SW480 (cell line): ENCODE results near the gene SYNGR2.
"Not testable (repeated sequence)": the region's sequence is repeated elsewhere in the genome, so short reads cannot be mapped to it uniquely, and the experiment has no call there.

Source experiments
- DNase-seq: peaks from one replicate; pipeline ENCODE4 v3.0.0-alpha.2; 2016; ENCODE audit warnings: low spot score

The SYNGR2 gene

GRCh38 chr17:78171591-78172248 lies 3.3 kb downstream of the SYNGR2 start:
- DNase-seq, result not testable (repeated sequence)

DNA sequence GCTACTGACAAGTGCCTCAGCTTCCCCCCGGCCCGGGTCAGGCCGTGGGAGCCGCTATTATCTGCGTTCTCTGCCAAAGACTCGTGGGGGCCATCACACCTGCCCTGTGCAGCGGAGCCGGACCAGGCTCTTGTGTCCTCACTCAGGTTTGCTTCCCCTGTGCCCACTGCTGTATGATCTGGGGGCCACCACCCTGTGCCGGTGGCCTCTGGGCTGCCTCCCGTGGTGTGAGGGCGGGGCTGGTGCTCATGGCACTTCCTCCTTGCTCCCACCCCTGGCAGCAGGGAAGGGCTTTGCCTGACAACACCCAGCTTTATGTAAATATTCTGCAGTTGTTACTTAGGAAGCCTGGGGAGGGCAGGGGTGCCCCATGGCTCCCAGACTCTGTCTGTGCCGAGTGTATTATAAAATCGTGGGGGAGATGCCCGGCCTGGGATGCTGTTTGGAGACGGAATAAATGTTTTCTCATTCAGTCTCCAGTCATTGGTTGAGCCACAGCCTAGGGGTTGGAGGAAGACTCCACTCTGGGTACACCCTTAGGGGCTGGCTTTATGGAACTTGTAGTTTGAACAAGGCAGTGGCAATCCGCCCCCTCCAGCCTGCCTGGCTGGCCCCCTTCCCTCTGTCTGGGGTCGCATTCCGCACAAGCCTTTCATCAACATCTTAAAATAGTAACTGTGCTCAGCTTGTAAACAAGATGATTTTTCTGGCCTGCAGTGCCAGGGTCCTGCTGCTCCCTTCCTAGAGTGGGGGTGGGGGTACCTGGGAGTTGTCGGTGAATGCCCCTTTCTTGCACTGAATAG lies 4.1 kb downstream of the SYNGR2 start:
- DNase-seq, result no peak

- DNase-seq, result no peak
These were observed 4.8 kb downstream of the SYNGR2 start for GRCh38 chr17:78173097-78173715.

- peak; percentile 80 for DNase-seq
These were observed 6.0 kb downstream of the SYNGR2 start for GRCh38 chr17:78174346-78174869.

DNA sequence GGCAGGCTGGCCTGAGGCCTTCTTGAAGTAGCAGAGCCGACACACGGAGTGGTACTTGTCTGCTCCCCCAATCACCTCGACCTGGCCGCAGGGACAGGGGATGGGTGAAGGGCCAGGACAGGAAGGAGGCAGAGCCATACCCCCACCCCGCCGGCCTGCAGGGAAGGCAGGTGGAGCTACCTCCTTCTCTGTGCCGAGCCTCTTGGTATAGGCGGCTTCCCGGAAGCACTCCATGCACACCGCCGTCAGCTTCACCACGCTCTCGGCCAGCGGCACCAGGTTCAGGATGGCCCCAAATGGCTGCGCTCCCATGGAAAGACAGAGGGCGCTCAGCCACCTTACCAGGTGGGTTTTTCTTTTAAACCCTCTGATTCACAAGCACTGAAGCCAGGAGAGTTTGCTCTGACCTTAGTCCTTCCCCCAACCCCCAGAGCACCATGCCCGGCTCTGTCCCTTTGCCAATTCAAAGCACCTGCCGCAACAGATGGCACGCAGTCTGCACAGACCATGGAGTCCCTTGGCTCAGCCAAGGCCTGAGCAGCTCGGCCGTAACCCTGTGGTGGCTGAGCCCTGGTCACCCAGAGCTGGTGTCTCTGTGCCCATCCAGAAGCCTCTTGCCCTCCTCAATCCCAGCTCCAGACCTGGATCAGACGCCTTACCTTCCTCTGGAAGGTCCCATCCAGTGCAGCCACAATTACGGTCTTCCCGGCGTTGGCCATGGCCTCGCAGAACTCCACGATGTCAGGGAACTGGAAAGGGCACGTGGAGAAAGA lies 6.7 kb downstream of the SYNGR2 start:
- DNase-seq, result no peak

- DNase-seq, result no peak
These were observed 7.2 kb downstream of the SYNGR2 start for GRCh38 chr17:78175643-78175981.

DNA sequence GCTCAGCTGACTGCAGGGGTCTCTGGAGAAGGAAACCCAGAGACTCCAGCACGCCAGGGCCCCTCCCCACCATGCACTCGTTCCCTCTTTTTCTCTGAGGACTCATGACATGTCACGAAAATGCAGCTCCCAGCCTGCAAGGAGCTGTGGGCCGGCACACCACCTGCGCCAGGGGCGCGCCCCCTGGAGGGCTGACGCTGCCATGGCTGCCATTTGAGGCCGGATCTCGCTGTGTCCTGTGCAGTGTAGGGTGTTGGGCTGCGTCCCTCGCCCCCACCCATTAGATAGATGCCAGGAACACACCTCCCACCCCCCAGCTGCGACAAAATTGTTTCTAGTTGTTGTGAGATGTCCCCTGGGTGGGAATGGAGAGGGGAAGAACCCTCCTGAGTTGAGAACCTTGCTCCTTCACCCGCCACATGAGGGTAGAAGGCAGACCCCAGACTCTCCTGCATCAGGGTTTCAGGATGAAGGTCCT lies 8.2 kb downstream of the SYNGR2 start:
- no peak for DNase-seq

- DNase-seq, result no peak
These were observed 11.0 kb downstream of the SYNGR2 start for GRCh38 chr17:78179372-78179771.

- no peak for DNase-seq
These were observed 11.7 kb downstream of the SYNGR2 start for GRCh38 chr17:78180083-78180482.

DNA sequence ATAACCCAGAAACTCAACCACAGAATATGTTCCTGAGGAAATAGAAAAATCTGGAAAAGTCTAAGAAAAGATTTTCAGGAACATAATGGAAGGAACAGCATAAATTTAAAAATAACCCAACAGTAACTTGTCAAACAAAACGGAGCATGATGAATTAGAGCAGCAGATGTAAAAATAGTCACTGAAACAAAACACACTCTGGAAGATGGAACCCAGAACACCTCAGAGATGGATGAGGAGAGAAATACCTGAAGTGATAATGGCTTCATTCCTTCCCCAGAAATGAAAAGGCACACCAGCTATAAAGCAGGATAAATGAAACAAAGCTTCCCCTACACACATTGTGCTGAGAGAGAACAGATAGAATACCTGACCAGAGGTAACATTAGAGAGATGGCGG lies 12.1 kb downstream of the SYNGR2 start:
- DNase-seq, result no peak

- no peak for DNase-seq
These were observed 14.1 kb downstream of the SYNGR2 start for GRCh38 chr17:78182504-78182903.

GRCh38 chr17:78183916-78184315 lies 15.5 kb downstream of the SYNGR2 start:
- no peak for DNase-seq

DNA sequence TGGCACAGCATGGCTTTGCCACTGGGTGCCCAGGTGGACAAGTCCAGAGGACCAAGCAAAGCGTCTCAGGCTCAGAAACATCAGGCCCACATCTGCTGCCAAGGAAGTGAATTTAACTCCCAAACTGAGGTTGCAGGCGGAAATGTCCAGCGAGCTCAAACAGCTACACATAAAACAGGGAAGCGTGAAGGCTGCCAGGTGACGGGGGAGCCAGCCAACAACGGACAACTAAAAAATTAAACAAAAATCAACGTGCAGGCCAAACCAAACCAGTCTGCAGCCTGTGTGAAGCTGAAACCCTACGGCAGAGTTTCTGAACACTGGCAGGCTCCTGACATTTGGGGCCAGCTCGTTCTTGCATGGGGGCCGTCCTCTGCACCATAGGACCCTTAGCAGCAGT lies 16.0 kb downstream of the SYNGR2 start:
- DNase-seq, result no peak

GRCh38 chr17:78184868-78185267 lies 16.5 kb downstream of the SYNGR2 start:
- DNase-seq, result no peak

DNA sequence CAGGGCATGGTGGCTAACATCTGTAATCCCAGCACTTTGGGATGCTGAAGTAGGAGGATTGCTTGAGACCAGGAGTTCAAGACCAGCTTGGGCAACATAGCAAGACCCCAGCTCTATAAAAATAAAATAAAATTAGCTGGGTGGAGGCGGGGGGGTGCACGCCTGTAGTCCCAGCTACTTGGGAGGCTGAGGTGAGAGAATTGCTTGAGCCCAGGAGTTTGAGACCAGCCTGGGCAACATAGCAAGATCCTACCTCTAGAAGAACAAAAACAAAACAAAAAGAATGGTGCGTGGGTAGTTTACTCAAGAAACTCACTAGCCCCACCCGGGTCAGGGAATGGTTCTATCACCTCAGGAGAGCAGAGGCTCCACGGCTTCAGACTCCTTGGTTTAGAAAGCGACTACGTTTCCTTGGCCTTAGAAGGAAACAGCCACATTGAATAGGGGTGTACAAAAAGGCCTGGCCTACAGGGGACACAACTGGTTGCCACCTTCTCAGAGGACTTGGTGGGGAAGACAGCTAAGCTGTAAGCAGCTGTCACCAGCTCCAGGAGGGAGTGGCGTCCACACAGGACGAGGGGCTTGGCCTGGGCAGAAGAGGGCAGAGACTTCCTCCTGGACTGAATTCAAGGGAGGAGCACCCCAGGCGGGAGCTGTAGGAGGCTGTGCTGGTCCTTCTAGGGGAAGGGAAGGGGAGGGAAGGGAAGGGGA lies 17.8 kb downstream of the SYNGR2 start:
- peak; percentile 49 for DNase-seq

GRCh38 chr17:78186692-78187595 lies 18.6 kb downstream of the SYNGR2 start, which contains the start of the genes AFMID and TK1:
TSS of gene AFMID (plus strand) at chr17:78187362. CDS start at chr17:78187371, 9 bp downstream.
TSS of gene TK1 (minus strand) at chr17:78187052. CDS start at chr17:78186994, 58 bp downstream.
- DNase-seq, result peak; percentile 95

DNA sequence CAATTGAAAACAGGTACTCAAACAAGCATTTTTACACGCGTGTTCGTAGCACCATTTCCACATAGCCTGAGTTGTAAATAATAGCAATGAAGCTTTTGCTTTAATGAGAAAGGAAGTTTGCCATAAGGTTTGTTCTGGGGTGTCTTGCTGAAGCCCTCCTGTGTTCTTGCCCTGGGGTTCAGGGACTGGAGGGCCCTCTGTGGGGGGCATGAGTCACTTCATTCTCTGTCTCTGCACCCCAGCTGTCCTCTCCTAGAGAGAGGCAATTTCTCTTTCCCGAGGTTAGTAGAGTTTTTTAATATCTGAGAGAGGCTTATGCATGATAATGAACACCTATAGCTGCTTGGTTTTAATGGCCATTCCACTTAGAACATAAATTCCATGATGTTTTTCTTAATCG lies 28.3 kb downstream of the SYNGR2 start:
- no peak for DNase-seq

GRCh38 chr17:78197147-78197832 lies 28.9 kb downstream of the SYNGR2 start:
- no peak for DNase-seq

DNA sequence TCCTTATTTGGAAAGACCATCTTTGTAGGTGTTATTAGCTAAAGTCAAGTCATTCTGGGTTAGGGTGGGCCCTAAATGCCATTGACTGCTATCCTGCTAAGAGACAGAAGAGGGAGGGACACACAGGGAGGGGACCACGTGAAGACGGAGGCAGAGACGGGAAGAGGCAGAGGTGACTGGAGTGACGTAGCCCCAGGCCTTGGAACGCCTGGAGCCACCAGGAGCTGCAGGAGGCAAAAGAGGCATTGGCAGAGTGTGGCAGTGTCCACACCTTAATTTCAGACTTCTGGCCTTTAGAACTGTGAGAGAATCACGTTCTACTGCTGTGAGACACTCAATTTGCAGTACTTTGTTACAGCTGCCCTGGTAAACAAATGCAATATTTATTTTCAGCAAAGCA lies 32.1 kb downstream of the SYNGR2 start:
- no peak for DNase-seq

GRCh38 chr17:78202666-78203065 lies 34.3 kb downstream of the SYNGR2 start:
- no peak for DNase-seq
